WTC11 (cell line): ENCODE measurements around the gene CITED4. TPM values are rescaled to one million over a fixed set of nuclear protein-coding genes. Genes with fewer than 3 reads are reported as not detected.
A peak's percentile ranks its signal among the peaks of the same experiment; 100 is the strongest.

Source experiments
- ATAC-seq: fragments of 200-7000 bp; cut with Tn5 transposase; 2 replicates; pipeline ENCODE4 v1.10.0; 2021; ENCODE audit warnings: mild to moderate bottlenecking, moderate library complexity
- CTCF ChIA-PET: fragments of 300-600 bp; sonication (Branson Sonifier 250); formaldehyde crosslinking; loops from one replicate; lab custom pipeline; 2021; ENCODE audit warnings: antibody characterized with exemption; lab: Charles Lee
- POLR2A ChIA-PET: fragments of 350-600 bp; sonication (Branson Sonifier 250); formaldehyde crosslinking; loops from one replicate; lab custom pipeline; 2021; ENCODE audit warnings: antibody characterized with exemption; lab: Charles Lee
- DNase-seq: peaks from one replicate; pipeline ENCODE4 v3.0.0; 2021; ENCODE audit warnings: low spot score
- H3K27ac Mint-ChIP-seq: 2 replicates; pipeline ENCODE4 v1.8.0; 2021; ENCODE audit warnings: mixed read lengths
- H3K27me3 Mint-ChIP-seq: 2 replicates; pipeline ENCODE4 v1.8.0; 2021; ENCODE audit warnings: low read depth, mild to moderate bottlenecking, moderate library complexity, mixed read lengths
- H3K36me3 Mint-ChIP-seq: 2 replicates; pipeline ENCODE4 v1.8.0; 2021; ENCODE audit warnings: mixed read lengths
- H3K4me1 Mint-ChIP-seq: 2 replicates; pipeline ENCODE4 v1.8.0; 2022; ENCODE audit warnings: mixed read lengths
- H3K4me3 Mint-ChIP-seq: 2 replicates; pipeline ENCODE4 v1.8.0; 2021; ENCODE audit warnings: mild to moderate bottlenecking, moderate library complexity, mixed read lengths
- H3K9me3 Mint-ChIP-seq: 2 replicates; pipeline ENCODE4 v1.8.0; 2021; ENCODE audit warnings: mixed read lengths
- ATF6 ChIP-seq: sonication (generic); formaldehyde crosslinking; IDR thresholded peaks from 2 replicates; pipeline ENCODE4 v1.8.1; 2023; ENCODE audit warnings: mild to moderate bottlenecking, missing genetic modification reagents
- CREB1 ChIP-seq: sonication (generic); formaldehyde crosslinking; IDR thresholded peaks from 2 replicates; pipeline ENCODE4 v1.8.0; 2023; ENCODE audit warnings: mild to moderate bottlenecking, missing genetic modification reagents
- E2F1 ChIP-seq: sonication (generic); formaldehyde crosslinking; IDR thresholded peaks from 2 replicates; pipeline ENCODE4 v1.8.0; 2022; ENCODE audit warnings: mild to moderate bottlenecking, missing genetic modification reagents
- E2F5 ChIP-seq: sonication (generic); formaldehyde crosslinking; IDR thresholded peaks from 2 replicates; pipeline ENCODE4 v1.8.1; 2022; ENCODE audit warnings: mild to moderate bottlenecking, moderate library complexity, missing genetic modification reagents
- FOXK1 ChIP-seq: sonication (generic); formaldehyde crosslinking; IDR thresholded peaks from 2 replicates; pipeline ENCODE4 v1.8.0; 2022; ENCODE audit warnings: mild to moderate bottlenecking, moderate library complexity, missing genetic modification reagents
- GTF2I ChIP-seq: fragments of 250-450 bp; sonication (Bioruptor Pico); conservative IDR thresholded peaks from 2 replicates; pipeline ENCODE4 v1.4.0; 2021; ENCODE audit warnings: mild to moderate bottlenecking
- HMGA2 ChIP-seq: fragments of 250-450 bp; sonication (Bioruptor Pico); IDR thresholded peaks from 2 replicates; pipeline ENCODE4 v1.4.0; 2021; ENCODE audit warnings: mild to moderate bottlenecking, moderate library complexity
- MYBL2 ChIP-seq: sonication (generic); formaldehyde crosslinking; IDR thresholded peaks from 2 replicates; pipeline ENCODE4 v1.8.1; 2023; ENCODE audit warnings: mild to moderate bottlenecking, moderate library complexity, missing genetic modification reagents
- NFATC4 ChIP-seq: fragments of 250-450 bp; sonication (Bioruptor Pico); IDR thresholded peaks from 2 replicates; pipeline ENCODE4 v1.9.0; 2021; ENCODE audit warnings: mild to moderate bottlenecking
- NR2C2 ChIP-seq: sonication (generic); formaldehyde crosslinking; IDR thresholded peaks from 2 replicates; pipeline ENCODE4 v1.8.0; 2022; ENCODE audit warnings: mild to moderate bottlenecking, missing genetic modification reagents
- OVOL2 ChIP-seq: fragments of 250-450 bp; sonication (Bioruptor Pico); IDR thresholded peaks from 2 replicates; pipeline ENCODE4 v1.9.0; 2021; ENCODE audit warnings: mild to moderate bottlenecking, borderline replicate concordance
- SP1 ChIP-seq: sonication (generic); formaldehyde crosslinking; conservative IDR thresholded peaks from 2 replicates; pipeline ENCODE4 v1.8.1; 2022; ENCODE audit warnings: missing genetic modification reagents
- TCF7 ChIP-seq: sonication (generic); formaldehyde crosslinking; IDR thresholded peaks from 2 replicates; pipeline ENCODE4 v1.8.0; 2022; ENCODE audit warnings: mild to moderate bottlenecking, low read depth, missing genetic modification reagents, moderate library complexity
- TEAD1 ChIP-seq: sonication (generic); formaldehyde crosslinking; IDR thresholded peaks from 2 replicates; pipeline ENCODE4 v1.8.0; 2022; ENCODE audit warnings: mild to moderate bottlenecking, missing genetic modification reagents
- TEAD4 ChIP-seq: sonication (generic); formaldehyde crosslinking; IDR thresholded peaks from 2 replicates; pipeline ENCODE4 v1.8.0; 2022; ENCODE audit warnings: mild to moderate bottlenecking, missing genetic modification reagents
- TP53 ChIP-seq: sonication (generic); formaldehyde crosslinking; IDR thresholded peaks from 2 replicates; pipeline ENCODE4 v1.8.1; 2023; ENCODE audit warnings: mild to moderate bottlenecking, missing genetic modification reagents
- ZNF121 ChIP-seq: sonication (generic); formaldehyde crosslinking; IDR thresholded peaks from 2 replicates; pipeline ENCODE4 v1.8.0; 2023; ENCODE audit warnings: missing genetic modification reagents
- ZNF219 ChIP-seq: sonication (generic); formaldehyde crosslinking; IDR thresholded peaks from 2 replicates; pipeline ENCODE4 v1.8.0; 2023; ENCODE audit warnings: missing genetic modification reagents, mild to moderate bottlenecking, borderline replicate concordance
- ZNF232 ChIP-seq: sonication (generic); formaldehyde crosslinking; IDR thresholded peaks from 2 replicates; pipeline ENCODE4 v1.8.0; 2022; ENCODE audit warnings: mild to moderate bottlenecking, missing genetic modification reagents
- ZNF512 ChIP-seq: sonication (generic); formaldehyde crosslinking; IDR thresholded peaks from 2 replicates; pipeline ENCODE4 v1.8.1; 2022; ENCODE audit warnings: missing genetic modification reagents, borderline replicate concordance
- total RNA-seq: library from RNA; stranded (reverse); gene quantifications from 3 replicates; pipeline ENCODE4 v1.2.3, GENCODE V29; 2021

CITED4 gene
- total RNA-seq, 1 experiment from 2014 or later, result 24.6 TPM

- no peak overlapping the region for H3K27ac Mint-ChIP-seq
Observed at GRCh38 chr1:40901886-40902852, 40.0 kb upstream of the CITED4 start.

GRCh38 chr1:40899230-40899870 is 37.2 kb upstream of the CITED4 start:
- TF ChIP-seq TEAD4 (CRISPR knock-in tag) (0 out of 2 replicates have a peak, but pooled peaks have one; percentile 36), TEAD1 (CRISPR knock-in tag) (peak; percentile 60; the same call in 1 of the 2 replicates), FOXK1 (CRISPR knock-in tag) (no peak), ZNF121 (CRISPR knock-in tag) (peak; percentile 85), NR2C2 (CRISPR knock-in tag) (no peak), SP1 (CRISPR knock-in tag) (no peak), CREB1 (no peak)
- H3K4me1 Mint-ChIP-seq, result peaks cover 18% of the 10 kb centered on the region
- ATAC-seq, result peak; percentile 88
- POLR2A ChIA-PET, result no interaction called here
- CTCF ChIA-PET, result interaction anchor here (1.3 kb wide), 1 partner anchor 49 kb away, joined by 7 read pairs; no protein-coding TSS in a partner anchor
- H3K36me3 Mint-ChIP-seq, result peaks cover 11% of the 10 kb centered on the region
- H3K9me3 Mint-ChIP-seq, result peaks cover 16% of the 10 kb centered on the region
- H3K27me3 Mint-ChIP-seq, result peaks cover 9% of the 10 kb centered on the region
- DNase-seq, result peak; percentile 19
- H3K27ac Mint-ChIP-seq, result no peak overlapping the region; the same call in 1 of the 2 replicates
- no peak overlapping the region for H3K4me3 Mint-ChIP-seq

More at GRCh38 chr1:40901886-40902852, 40.0 kb upstream of the CITED4 start:
- DNase-seq, result no peak
- Mint-ChIP-seq H3K4me3 (no peak overlapping the region), H3K27me3 (no peaks in the 10 kb centered on the region), H3K9me3 (no peaks in the 10 kb centered on the region), H3K4me1 (peaks cover 18% of the 10 kb centered on the region), H3K36me3 (no peaks in the 10 kb centered on the region)
- POLR2A ChIA-PET, result no interaction called here
- CTCF ChIA-PET, result no interaction called here
- ATAC-seq, result no peak
- no peak for TF ChIP-seq HMGA2 (CRISPR knock-in tag)
- no peak for TF ChIP-seq NFATC4 (CRISPR knock-in tag)
- TF ChIP-seq MYBL2 (CRISPR knock-in tag), result no peak
- TF ChIP-seq ATF6 (CRISPR knock-in tag), result no peak
- no peak for TF ChIP-seq ZNF121 (CRISPR knock-in tag)
- no peak for TF ChIP-seq E2F5
- TF ChIP-seq TP53 (CRISPR knock-in tag), result no peak
- no peak for TF ChIP-seq ZNF512 (CRISPR knock-in tag)
- no peak for TF ChIP-seq ZNF219 (CRISPR knock-in tag)
- TF ChIP-seq TCF7 (CRISPR knock-in tag), result no peak
- no peak for TF ChIP-seq OVOL2 (CRISPR knock-in tag)
- TF ChIP-seq E2F1 (CRISPR knock-in tag), result no peak
- no peak for TF ChIP-seq GTF2I (CRISPR knock-in tag)
- no peak for TF ChIP-seq ZNF232 (CRISPR knock-in tag)
